GM12873 (cell line): Measurements from ENCODE around the gene KLB.

Experiments
- CTCF ChIP-seq: IDR thresholded peaks from 2 replicates; pipeline ENCODE4 v1.5.1; 2012; ENCODE audit warnings: low read depth, mild to moderate bottlenecking, moderate library complexity, low read length, control low read depth; ENCODE audit not compliant: insufficient read depth; ENCODE audit errors: missing control alignments

Gene KLB

GRCh38 chr4:39497909-39498726 is 91.4 kb downstream of the KLB start:
- TF ChIP-seq CTCF: no peak

GRCh38 chr4:39498727-39499020 is 91.9 kb downstream of the KLB start:
- no peak for TF ChIP-seq CTCF
